GM18499 (cell line): ENCODE measurements around the gene GJB6.
"Not testable (repeated sequence)": the region's sequence is repeated elsewhere in the genome, so short reads cannot be mapped to it uniquely, and the experiment has no call there.

Source experiments
- ATAC-seq: cut with Tn5 transposase; IDR thresholded peaks from one replicate; pipeline ENCODE4 v1.9.1; 2021; ENCODE audit warnings: moderate number of reproducible peaks; ENCODE audit not compliant: insufficient read depth, unreplicated experiment

Gene GJB6

GRCh38 chr13:20231839-20232555, at the start of gene GJB6:
TSS of gene GJB6 (minus strand) at chr13:20232319. CDS start at chr13:20223480, 8,839 bp downstream.
- ATAC-seq = no peak

GRCh38 chr13:20276901-20277300, 44.8 kb upstream of the GJB6 start:
- ATAC-seq = not testable (repeated sequence)

- ATAC-seq = no peak
Measured at GRCh38 chr13:20274466-20274865, 42.3 kb upstream of the GJB6 start.

GRCh38 chr13:20272588-20273171, 40.6 kb upstream of the GJB6 start:
- ATAC-seq = no peak

- ATAC-seq = no peak
Measured at GRCh38 chr13:20272104-20272503, 40.0 kb upstream of the GJB6 start.

- ATAC-seq = no peak
Measured at GRCh38 chr13:20271441-20271840, 39.3 kb upstream of the GJB6 start.

GRCh38 chr13:20270163-20270865, 38.2 kb upstream of the GJB6 start:
- no peak for ATAC-seq

GRCh38 chr13:20264271-20265018, 32.3 kb upstream of the GJB6 start:
- peak; percentile 80 for ATAC-seq

GRCh38 chr13:20263393-20264044, 31.4 kb upstream of the GJB6 start:
- no peak for ATAC-seq

GRCh38 chr13:20258963-20259288, 26.8 kb upstream of the GJB6 start:
- no peak for ATAC-seq

- ATAC-seq = no peak
Measured at GRCh38 chr13:20258208-20258962, 26.3 kb upstream of the GJB6 start.

GRCh38 chr13:20254076-20254475, 22.0 kb upstream of the GJB6 start:
- no peak for ATAC-seq

- no peak for ATAC-seq
Measured at GRCh38 chr13:20249913-20250312, 17.8 kb upstream of the GJB6 start.

GRCh38 chr13:20247963-20248362, 15.8 kb upstream of the GJB6 start:
- no peak for ATAC-seq

GRCh38 chr13:20247403-20247802, 15.3 kb upstream of the GJB6 start:
- no peak for ATAC-seq

GRCh38 chr13:20241593-20241992, 9.5 kb upstream of the GJB6 start:
- ATAC-seq = no peak

- no peak for ATAC-seq
Measured at GRCh38 chr13:20239748-20240147, 7.6 kb upstream of the GJB6 start.

GRCh38 chr13:20232556-20233277, 598 bp upstream of the GJB6 start:
- no peak for ATAC-seq
